Measurements from ENCODE around the gene SCMH1.

SCMH1 gene

GRCh38 chr1:41241749-41242341, at the start of gene SCMH1:
Gene SCMH1 (minus strand): TSS chr1:41242306. CDS start chr1:41186133, 56,173 bp downstream.
- DNase-seq = peak in 35 of 56 donors; percentile 6 to 62 (median 29)

GRCh38 chr1:41291195-41291594, 49.1 kb upstream of the SCMH1 start:
- no peak for DNase-seq

GRCh38 chr1:41289196-41289595, 47.1 kb upstream of the SCMH1 start:
- no peak for DNase-seq

GRCh38 chr1:41286992-41287391, 44.9 kb upstream of the SCMH1 start:
- DNase-seq = no peak

GRCh38 chr1:41286486-41286885, 44.4 kb upstream of the SCMH1 start:
- peak in 8 of 56 donors; percentile 11 to 39 (median 24) for DNase-seq

GRCh38 chr1:41285818-41286217, 43.7 kb upstream of the SCMH1 start:
- DNase-seq = no peak

- DNase-seq = no peak
Observed at GRCh38 chr1:41284121-41284520, 42.0 kb upstream of the SCMH1 start.

GRCh38 chr1:41282679-41283317, 40.7 kb upstream of the SCMH1 start:
- DNase-seq = peak in 24 of 56 donors; percentile 4 to 56 (median 18)

- no peak for DNase-seq
Observed at GRCh38 chr1:41281334-41281733, 39.2 kb upstream of the SCMH1 start.

- DNase-seq = peak in 1 of 56 donors; percentile 15
Observed at GRCh38 chr1:41280202-41281032, 38.3 kb upstream of the SCMH1 start.

GRCh38 chr1:41278076-41278475, 36.0 kb upstream of the SCMH1 start:
- no peak for DNase-seq

GRCh38 chr1:41277371-41277975, 35.4 kb upstream of the SCMH1 start:
- DNase-seq = no peak

- DNase-seq = no peak
Observed at GRCh38 chr1:41275831-41276230, 33.7 kb upstream of the SCMH1 start.

- peak in 2 of 56 donors; percentile 7 to 9 for DNase-seq
Observed at GRCh38 chr1:41274752-41275545, 32.8 kb upstream of the SCMH1 start.

GRCh38 chr1:41272601-41273000, 30.5 kb upstream of the SCMH1 start:
- DNase-seq = no peak

- DNase-seq = peak in 52 of 56 donors; percentile 12 to 86 (median 54)
Observed at GRCh38 chr1:41268154-41268770, 26.2 kb upstream of the SCMH1 start.

GRCh38 chr1:41261926-41262618, 20.0 kb upstream of the SCMH1 start:
- DNase-seq = no peak

- no peak for DNase-seq
Observed at GRCh38 chr1:41260768-41261167, 18.7 kb upstream of the SCMH1 start.

- no peak for DNase-seq
Observed at GRCh38 chr1:41259221-41259620, 17.1 kb upstream of the SCMH1 start.

GRCh38 chr1:41255978-41256377, 13.9 kb upstream of the SCMH1 start:
- DNase-seq = no peak
